Cardiac fibroblast (primary cell): ENCODE data around the gene ZNF362.

Experiments
- DNase-seq, 2 donors: peaks; one replicate each; pipeline versions ENCODE4 v3.0.0 to v3.0.0-alpha.2; 2010; ENCODE audit warnings: low read depth in 2 of 2
- H3K4me3 ChIP-seq, 2 donors: replicated peaks in 1 of 2; 1 replicate in 1 of 2; 2 replicates in 1 of 2; pipeline ENCODE4 v1.5.1; 2011; ENCODE audit warnings: low read depth in 2 of 2, low read length in 2 of 2, mild to moderate bottlenecking in 2 of 2, moderate library complexity in 1 of 2
- TF ChIP-seq, protein P1 (sequence below): IDR thresholded peaks from one replicate; pipeline ENCODE4 v1.5.1; 2011; ENCODE audit warnings: low read depth, mild to moderate bottlenecking, low read length, inconsistent platforms

ZNF362 gene

DNA sequence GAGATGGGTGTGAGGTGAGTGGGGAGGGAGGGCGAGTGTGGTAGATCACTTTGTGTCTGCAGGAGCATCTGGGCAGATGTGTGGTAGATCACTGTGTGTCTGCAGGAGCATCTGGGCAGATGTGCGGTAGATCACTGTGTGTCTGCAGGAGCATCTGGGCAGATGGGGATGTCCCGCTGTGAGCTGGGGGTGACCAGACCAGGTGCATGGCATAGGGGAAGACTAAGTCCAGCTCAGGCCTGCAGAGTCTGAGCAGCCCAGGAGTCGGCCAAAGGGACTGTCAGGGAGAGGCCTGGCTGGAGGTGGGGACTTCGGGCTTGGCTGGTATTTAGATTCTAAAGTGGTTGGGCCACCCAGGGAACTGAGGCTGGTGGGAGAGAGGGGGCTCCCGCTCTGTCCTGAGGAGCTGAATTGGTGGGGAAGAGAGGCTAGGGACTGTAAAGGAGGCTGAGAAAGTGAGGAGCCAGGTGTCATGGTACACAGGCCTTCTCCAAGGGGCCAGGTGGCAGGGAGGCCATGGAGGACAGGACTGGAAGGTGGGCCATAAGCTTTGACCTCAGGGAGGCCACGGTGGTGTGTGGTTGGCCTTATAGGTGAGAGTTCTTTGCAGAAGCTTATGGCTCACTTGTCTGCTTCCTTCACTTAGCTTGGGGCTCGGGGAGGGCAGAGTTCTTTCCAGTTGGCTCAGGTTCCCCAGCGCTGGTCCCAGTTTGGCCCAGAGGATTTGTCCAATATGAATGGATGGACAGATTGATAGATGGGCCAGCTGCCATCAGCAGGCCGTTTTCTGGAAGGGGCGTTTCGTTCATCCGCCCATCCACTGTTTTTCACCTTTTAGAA, 15.6 kb downstream of the ZNF362 start:
- DNase-seq = no peak
- H3K4me3 ChIP-seq = no peak overlapping the region
- TF ChIP-seq, protein P1, sequence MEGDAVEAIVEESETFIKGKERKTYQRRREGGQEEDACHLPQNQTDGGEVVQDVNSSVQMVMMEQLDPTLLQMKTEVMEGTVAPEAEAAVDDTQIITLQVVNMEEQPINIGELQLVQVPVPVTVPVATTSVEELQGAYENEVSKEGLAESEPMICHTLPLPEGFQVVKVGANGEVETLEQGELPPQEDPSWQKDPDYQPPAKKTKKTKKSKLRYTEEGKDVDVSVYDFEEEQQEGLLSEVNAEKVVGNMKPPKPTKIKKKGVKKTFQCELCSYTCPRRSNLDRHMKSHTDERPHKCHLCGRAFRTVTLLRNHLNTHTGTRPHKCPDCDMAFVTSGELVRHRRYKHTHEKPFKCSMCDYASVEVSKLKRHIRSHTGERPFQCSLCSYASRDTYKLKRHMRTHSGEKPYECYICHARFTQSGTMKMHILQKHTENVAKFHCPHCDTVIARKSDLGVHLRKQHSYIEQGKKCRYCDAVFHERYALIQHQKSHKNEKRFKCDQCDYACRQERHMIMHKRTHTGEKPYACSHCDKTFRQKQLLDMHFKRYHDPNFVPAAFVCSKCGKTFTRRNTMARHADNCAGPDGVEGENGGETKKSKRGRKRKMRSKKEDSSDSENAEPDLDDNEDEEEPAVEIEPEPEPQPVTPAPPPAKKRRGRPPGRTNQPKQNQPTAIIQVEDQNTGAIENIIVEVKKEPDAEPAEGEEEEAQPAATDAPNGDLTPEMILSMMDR = no peak

- TF ChIP-seq, protein P1 = no peak
- no peak overlapping the region for H3K4me3 ChIP-seq
- DNase-seq = no peak
Observed at GRCh38 chr1:33272509-33272908, 16.2 kb downstream of the ZNF362 start.

- no peak overlapping the region for H3K4me3 ChIP-seq
- TF ChIP-seq, protein P1 = no peak
- DNase-seq = no peak
Observed at GRCh38 chr1:33272930-33273329, 16.6 kb downstream of the ZNF362 start.

- no peak for DNase-seq
- H3K4me3 ChIP-seq = no peak overlapping the region
- TF ChIP-seq, protein P1 = no peak
Observed at GRCh38 chr1:33273406-33273805, 17.1 kb downstream of the ZNF362 start.

GRCh38 chr1:33273961-33274371, 17.7 kb downstream of the ZNF362 start:
- no peak for DNase-seq
- TF ChIP-seq, protein P1 = no peak
- H3K4me3 ChIP-seq = no peak overlapping the region

GRCh38 chr1:33274446-33274845, 18.2 kb downstream of the ZNF362 start:
- no peak overlapping the region for H3K4me3 ChIP-seq
- DNase-seq = no peak
- TF ChIP-seq, protein P1 = no peak
